ENCODE results near the gene CCDC34. TPM values are rescaled to one million over a fixed set of nuclear protein-coding genes. Genes with fewer than 3 reads are reported as not detected.
A peak's percentile ranks its signal among the peaks of the same experiment; 100 is the strongest.

Gene CCDC34
- total and polyA plus RNA-seq, 2 of the 8 experiments (the other 6 are each of a cell fraction or from before 2014, with no cell fraction given), result 7.7 to 24.3 TPM

DNA sequence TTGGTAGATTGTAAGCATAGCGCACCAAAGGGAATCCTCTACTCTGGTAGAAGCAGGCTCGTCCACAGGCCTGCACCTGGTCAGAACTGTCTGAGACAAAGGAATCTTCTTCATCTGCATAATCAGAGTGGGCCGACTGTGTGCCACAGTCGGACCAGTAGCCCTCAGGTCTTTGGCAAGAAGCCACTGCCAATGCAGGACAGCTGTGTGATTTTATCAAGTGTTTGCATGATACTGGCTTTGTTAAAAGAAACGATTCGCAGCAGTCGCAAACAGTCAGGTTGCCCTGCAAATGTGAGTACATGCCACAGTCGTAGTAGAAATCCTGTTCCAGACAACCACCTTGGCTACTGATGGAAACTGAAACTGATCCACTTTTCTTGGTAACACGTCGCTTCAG, 4.9 kb upstream of the CCDC34 start:
- no peak for FAIRE-seq
- Histone ChIP-seq H3K79me2 (ENCODE audit: control insufficient read depth in 1 of 2, insufficient read depth in 2 of 2, low read length in 2 of 2) (no peaks in the 10 kb centered on the region), H3K4me1 (replicated peaks in 1 of 4; ENCODE audit: control insufficient read depth in 3 of 4, insufficient read depth in 4 of 4, low read length in 3 of 4) (peaks cover 0 to 5% (median 0%) of the 10 kb centered on the region in 4 experiments; a peak in 2 of 7 replicates), H2BK120ac (replicated peaks; ENCODE audit: low read depth, low read length) (no peak overlapping the region), H4K91ac (replicated peaks; ENCODE audit: insufficient read length, low read length) (no peak overlapping the region), H4K5ac (ENCODE audit: insufficient read length, low read depth, low read length) (no peak overlapping the region), H3K56ac (replicated peaks; ENCODE audit: insufficient read length, low read depth, low read length) (no peak overlapping the region), H2BK12ac (ENCODE audit: low read depth, low read length) (no peak overlapping the region), H2BK5ac (ENCODE audit: low read depth, low read length) (no peak overlapping the region), H3K36me3 (ENCODE audit: control insufficient read depth in 2 of 4, insufficient read depth in 4 of 4, low read length in 3 of 4) (peaks cover 9 to 60% (median 26%) of the 10 kb centered on the region in 4 experiments; a peak in 7 of 8 replicates), H2BK15ac (ENCODE audit: low read length) (no peak overlapping the region), H2AFZ (ENCODE audit: low read length) (no peak overlapping the region), H3K18ac (ENCODE audit: extremely low read depth, low read length) (no peak overlapping the region), H3K14ac (ENCODE audit: insufficient read length) (no peak overlapping the region), H3K4me3 (ENCODE audit: extremely low read depth in 1 of 4, insufficient read depth in 2 of 4, low read depth in 3 of 4, low read length in 4 of 4) (no peak overlapping the region), H4K20me1 (replicated peaks in 1 of 2; ENCODE audit: control insufficient read depth in 1 of 2, insufficient read depth in 2 of 2, low read length in 2 of 2) (no peaks in the 10 kb centered on the region), H3K4me2 (ENCODE audit: insufficient read depth in 1 of 2, low read depth in 2 of 2, low read length in 2 of 2) (no peak overlapping the region), H3K23me2 (ENCODE audit: low read depth, low read length) (peaks cover 2% of the 10 kb centered on the region; the same call in 1 of the 2 replicates), H4K8ac (ENCODE audit: extremely low read depth, insufficient read depth, low read length) (0 out of 2 replicates have a peak overlapping the region, but pooled peaks have one; percentile 25), H2AK5ac (ENCODE audit: low read depth, low read length) (no peak overlapping the region), H3K23ac (ENCODE audit: insufficient read length) (no peak overlapping the region), H3K27ac (ENCODE audit: low read depth, low read length) (no peak overlapping the region), H2BK20ac (ENCODE audit: low read length) (no peak overlapping the region), H3K27me3 (replicated peaks in 1 of 4; ENCODE audit: control insufficient read depth in 3 of 4, extremely low read depth in 1 of 4, insufficient read depth in 3 of 4, low read length in 3 of 4) (no peaks in the 10 kb centered on the region), H3K9ac (replicated peaks in 1 of 4; ENCODE audit: extremely low read depth in 1 of 4, low read depth in 3 of 4, low read length in 3 of 4) (no peak overlapping the region), H3K9me3 (ENCODE audit: insufficient read depth in 2 of 2, low read depth in 1 of 2, low read length in 1 of 2) (no peaks in the 10 kb centered on the region), H3K4ac (replicated peaks; ENCODE audit: insufficient read length, low read depth, low read length) (no peak overlapping the region), H3K79me1 (ENCODE audit: low read depth, low read length) (no peaks in the 10 kb centered on the region)
- CTCF ChIA-PET (ENCODE audit: partially characterized antibody), result interaction anchor here (0.7 to 1.1 kb wide), 4 partner anchors 8 to 638 kb away, joined by 3 read pairs; no protein-coding TSS in a partner anchor
- WGBS, 2 experiments (ENCODE audit: extremely low coverage in 1 of 2, insufficient coverage in 1 of 2, insufficient read length in 1 of 2, insufficient replicate concordance in 2 of 2, low coverage in 1 of 2, low lambda C conversion rate in 2 of 2, missing lambda C conversion rate in 1 of 2), result 91% methylated on average over 10 of the region's 10 CpGs; no CpG with 5 or more reads in 1 of the 2 experiments
- DNase-seq (ENCODE audit: low read depth in 1 of 2, low spot score in 2 of 2), result no peak
- POLR2A ChIA-PET (ENCODE audit: partially characterized antibody), result no interaction called here
- no peak for TF ChIP-seq HDAC2 (IDR thresholded peaks at IDR 0.05; ENCODE audit: borderline replicate concordance in 1 of 2, low read depth in 2 of 2, low read length in 2 of 2)

Data from H1 (cell line).